HepG2 (cell line): ENCODE measurements around the gene GPR15LG. TPM values are rescaled to one million over a fixed set of nuclear protein-coding genes. Genes with fewer than 3 reads are reported as not detected.
A peak's percentile ranks its signal among the peaks of the same experiment; 100 is the strongest.

Experiments
- BCL6 ChIP-seq: IDR thresholded peaks from 2 replicates; pipeline ENCODE4 v1.6.1; 2016; ENCODE audit warnings: missing genetic modification reagents, missing compliant biosample characterization
- CAMTA2 ChIP-seq: sonication (generic); formaldehyde crosslinking; IDR thresholded peaks from 2 replicates; pipeline ENCODE4 v1.4.0; 2020; ENCODE audit warnings: mild to moderate bottlenecking, missing genetic modification reagents, borderline replicate concordance
- DBP ChIP-seq: sonication (generic); formaldehyde crosslinking; IDR thresholded peaks from 2 replicates; pipeline ENCODE4 v1.4.0; 2020; ENCODE audit warnings: missing genetic modification reagents; ENCODE audit errors: not compliant biosample characterization
- FOXK2 ChIP-seq: fragments of 450-650 bp; IDR thresholded peaks from 2 replicates; pipeline ENCODE4 v1.6.1; 2016
- GABPB1 ChIP-seq: IDR thresholded peaks from 2 replicates; pipeline ENCODE4 v1.6.1; 2016; ENCODE audit warnings: mild to moderate bottlenecking, missing genetic modification reagents, moderate library complexity, missing compliant biosample characterization
- GZF1 ChIP-seq: sonication (generic); formaldehyde crosslinking; IDR thresholded peaks from 2 replicates; pipeline ENCODE4 v1.5.1; 2020; ENCODE audit warnings: mild to moderate bottlenecking, missing genetic modification reagents
- JDP2 ChIP-seq: sonication (generic); formaldehyde crosslinking; IDR thresholded peaks from 2 replicates; pipeline ENCODE4 v1.8.1; 2022; ENCODE audit warnings: missing genetic modification reagents, borderline replicate concordance
- KDM2A ChIP-seq: sonication (generic); formaldehyde crosslinking; IDR thresholded peaks from 2 replicates; pipeline ENCODE4 v1.4.0; 2020; ENCODE audit warnings: low read depth, missing genetic modification reagents, borderline replicate concordance
- MEIS1 ChIP-seq: sonication (generic); formaldehyde crosslinking; IDR thresholded peaks from 2 replicates; pipeline ENCODE4 v1.9.0; 2021; ENCODE audit warnings: mild to moderate bottlenecking, missing genetic modification reagents, moderate library complexity, borderline replicate concordance
- RFXAP ChIP-seq: sonication (generic); formaldehyde crosslinking; IDR thresholded peaks from 2 replicates; pipeline ENCODE4 v1.4.0; 2020; ENCODE audit warnings: missing genetic modification reagents, borderline replicate concordance
- SP1 ChIP-seq, 2 experiments: fragments of 450-650 bp in 1 of 2; sonication (generic) in 1 of 2; formaldehyde crosslinking in 1 of 2; IDR thresholded peaks; 2 replicates each; pipeline versions ENCODE4 v1.4.0 to v1.6.1; 2016 to 2020; ENCODE audit warnings: missing genetic modification reagents in 1 of 2
- U2AF1 ChIP-seq: fragments of 200-400 bp; formaldehyde crosslinking; optimal IDR thresholded peaks from 2 replicates; pipeline ENCODE3; 2017; ENCODE audit warnings: mild to moderate bottlenecking, low read depth, low read length
- ZBTB10 ChIP-seq: sonication (generic); formaldehyde crosslinking; IDR thresholded peaks from 2 replicates; pipeline ENCODE4 v1.4.0; 2020; ENCODE audit warnings: missing genetic modification reagents, borderline replicate concordance
- ZNF20 ChIP-seq: sonication (generic); formaldehyde crosslinking; IDR thresholded peaks from 2 replicates; pipeline ENCODE4 v1.4.0; 2020; ENCODE audit warnings: mild to moderate bottlenecking, moderate library complexity, missing genetic modification reagents
- ZNF263 ChIP-seq: sonication (generic); formaldehyde crosslinking; IDR thresholded peaks from 2 replicates; pipeline ENCODE4 v1.4.0; 2020; ENCODE audit warnings: missing genetic modification reagents
- ZNF432 ChIP-seq: sonication (generic); formaldehyde crosslinking; IDR thresholded peaks from 2 replicates; pipeline ENCODE4 v1.5.0; 2020; ENCODE audit warnings: missing genetic modification reagents, mild to moderate bottlenecking, borderline replicate concordance
- ZNF510 ChIP-seq: sonication (generic); formaldehyde crosslinking; IDR thresholded peaks from 2 replicates; pipeline ENCODE4 v1.4.0; 2020; ENCODE audit warnings: low read depth, mild to moderate bottlenecking, missing genetic modification reagents
- ZNF614 ChIP-seq: IDR thresholded peaks from 2 replicates; pipeline ENCODE4 v1.6.1; 2018; ENCODE audit warnings: missing biosample characterization, missing genetic modification reagents, inconsistent platforms, borderline replicate concordance
- ZNF709 ChIP-seq: sonication (generic); formaldehyde crosslinking; IDR thresholded peaks from 2 replicates; pipeline ENCODE4 v1.5.0; 2020; ENCODE audit warnings: mild to moderate bottlenecking, missing genetic modification reagents
- polyA plus RNA-seq, 8 experiments: library from polyadenylated mRNA; depleted of rRNA in 3 of 8; stranded (reverse) in 7 of 8; unstranded in 1 of 8; fragments of >200 nt; fragmentation: Illumina TruSeq in 4 of 8; extraction: Trizol in 4 of 8; gene quantifications; 2 replicates each; pipeline versions ENCODE4 v1.2.1 to v1.2.3, GENCODE V29; 2011 to 2016; ENCODE audit warnings: low read depth in 4 of 8, missing spikeins in 1 of 8, mixed read lengths in 1 of 8; ENCODE audit not compliant: insufficient read depth in 1 of 8
- total RNA-seq, 5 experiments: library from RNA; depleted of rRNA; stranded (reverse); fragments of >200 nt; fragmentation: Illumina TruSeq; extraction: Trizol; gene quantifications; 2 replicates each; pipeline ENCODE4 v1.2.3, GENCODE V29; 2016; ENCODE audit warnings: low read depth in 1 of 5
- TF ChIP-seq, protein P1 (sequence below): IDR thresholded peaks from 2 replicates; pipeline ENCODE4 v1.6.1; 2016
- TF ChIP-seq, protein P2 (sequence below): sonication (generic); formaldehyde crosslinking; IDR thresholded peaks from 2 replicates; pipeline ENCODE4 v1.9.0; 2021; ENCODE audit warnings: missing genetic modification reagents, borderline replicate concordance

Gene GPR15LG
- total and polyA plus RNA-seq, 2 of the 13 experiments (the other 11 are each of a cell fraction or from before 2014, with no cell fraction given), result not detected

DNA sequence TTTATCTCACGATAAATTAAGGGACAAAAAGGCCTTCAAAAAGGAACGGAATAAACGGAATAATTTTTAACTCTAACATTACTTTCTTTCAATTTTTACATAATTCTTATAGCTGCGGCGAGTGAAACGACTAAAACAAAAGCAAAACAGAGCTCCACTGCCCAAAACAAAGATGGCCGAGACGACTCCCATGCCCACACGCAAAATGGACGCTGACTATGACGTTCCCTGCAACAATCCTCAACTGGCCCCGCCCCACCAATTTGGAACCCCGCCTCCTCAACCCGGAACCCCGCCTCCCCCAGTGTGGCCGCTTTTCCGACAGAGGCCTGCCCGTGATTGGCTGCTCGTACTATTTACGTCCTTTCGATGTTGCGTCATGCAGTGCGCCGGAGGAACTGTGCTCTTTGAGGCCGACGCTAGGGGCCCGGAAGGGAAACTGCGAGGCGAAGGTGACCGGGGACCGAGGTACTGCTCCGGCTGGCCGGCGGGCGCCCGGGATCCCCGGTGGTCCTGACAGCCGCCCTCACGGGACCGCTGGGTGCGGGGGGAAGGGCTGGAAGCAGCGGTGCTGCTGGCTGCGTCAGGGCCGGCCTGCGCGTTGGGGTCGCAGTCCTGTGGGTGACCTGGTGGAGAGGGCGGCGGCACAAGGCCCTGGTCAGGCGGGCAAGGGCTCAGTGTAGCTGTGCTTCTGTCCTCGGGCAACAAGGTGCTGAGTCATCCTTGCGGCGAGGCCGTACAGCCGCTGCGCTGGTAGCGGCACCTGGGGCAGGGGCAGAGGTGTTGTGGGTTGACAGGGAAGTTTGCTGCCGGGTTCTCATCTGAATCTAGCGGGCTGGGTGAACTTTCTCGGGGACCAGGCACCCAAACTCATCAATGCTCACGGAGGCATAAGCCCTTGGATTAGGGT is 34.2 kb upstream of the GPR15LG start, which contains the start of gene GHITM (continued):
- TF ChIP-seq, protein P1, sequence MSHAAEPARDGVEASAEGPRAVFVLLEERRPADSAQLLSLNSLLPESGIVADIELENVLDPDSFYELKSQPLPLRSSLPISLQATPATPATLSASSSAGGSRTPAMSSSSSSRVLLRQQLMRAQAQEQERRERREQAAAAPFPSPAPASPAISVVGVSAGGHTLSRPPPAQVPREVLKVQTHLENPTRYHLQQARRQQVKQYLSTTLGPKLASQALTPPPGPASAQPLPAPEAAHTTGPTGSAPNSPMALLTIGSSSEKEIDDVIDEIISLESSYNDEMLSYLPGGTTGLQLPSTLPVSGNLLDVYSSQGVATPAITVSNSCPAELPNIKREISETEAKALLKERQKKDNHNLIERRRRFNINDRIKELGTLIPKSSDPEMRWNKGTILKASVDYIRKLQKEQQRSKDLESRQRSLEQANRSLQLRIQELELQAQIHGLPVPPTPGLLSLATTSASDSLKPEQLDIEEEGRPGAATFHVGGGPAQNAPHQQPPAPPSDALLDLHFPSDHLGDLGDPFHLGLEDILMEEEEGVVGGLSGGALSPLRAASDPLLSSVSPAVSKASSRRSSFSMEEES, result 0 out of 2 replicates have a peak, but pooled peaks have one; percentile 11
- TF ChIP-seq ZNF614 (CRISPR knock-in tag) (peak; percentile 28; the same call in 1 of the 2 replicates), MEIS1 (CRISPR knock-in tag) (peak; percentile 49; the same call in 1 of the 2 replicates), FOXK2 (peak; percentile 73), SP1 (IDR thresholded peaks at IDR 0.05) (no peak), SP1 (CRISPR knock-in tag; IDR thresholded peaks at IDR 0.05) (peak; percentile 82), ZNF709 (CRISPR knock-in tag) (peak; percentile 67; the same call in 1 of the 2 replicates), DBP (CRISPR knock-in tag) (peak; percentile 46), GABPB1 (CRISPR knock-in tag) (peak; percentile 98), GZF1 (CRISPR knock-in tag) (no peak), ZNF263 (CRISPR knock-in tag) (peak; percentile 24; the same call in 1 of the 2 replicates), ZNF20 (CRISPR knock-in tag) (no peak), CAMTA2 (CRISPR knock-in tag) (peak; percentile 73; the same call in 1 of the 2 replicates), JDP2 (CRISPR knock-in tag) (peak; percentile 24; the same call in 1 of the 2 replicates), ZBTB10 (CRISPR knock-in tag) (0 out of 2 replicates have a peak, but pooled peaks have one; percentile 55), RFXAP (CRISPR knock-in tag) (peak; percentile 69; the same call in 1 of the 2 replicates), BCL6 (CRISPR knock-in tag) (0 out of 2 replicates have a peak, but pooled peaks have one; percentile 21), KDM2A (CRISPR knock-in tag) (peak; percentile 76; the same call in 1 of the 2 replicates), ZNF510 (CRISPR knock-in tag) (no peak), U2AF1 (peak; percentile 62), ZNF432 (CRISPR knock-in tag) (no peak)
- TF ChIP-seq, protein P2, sequence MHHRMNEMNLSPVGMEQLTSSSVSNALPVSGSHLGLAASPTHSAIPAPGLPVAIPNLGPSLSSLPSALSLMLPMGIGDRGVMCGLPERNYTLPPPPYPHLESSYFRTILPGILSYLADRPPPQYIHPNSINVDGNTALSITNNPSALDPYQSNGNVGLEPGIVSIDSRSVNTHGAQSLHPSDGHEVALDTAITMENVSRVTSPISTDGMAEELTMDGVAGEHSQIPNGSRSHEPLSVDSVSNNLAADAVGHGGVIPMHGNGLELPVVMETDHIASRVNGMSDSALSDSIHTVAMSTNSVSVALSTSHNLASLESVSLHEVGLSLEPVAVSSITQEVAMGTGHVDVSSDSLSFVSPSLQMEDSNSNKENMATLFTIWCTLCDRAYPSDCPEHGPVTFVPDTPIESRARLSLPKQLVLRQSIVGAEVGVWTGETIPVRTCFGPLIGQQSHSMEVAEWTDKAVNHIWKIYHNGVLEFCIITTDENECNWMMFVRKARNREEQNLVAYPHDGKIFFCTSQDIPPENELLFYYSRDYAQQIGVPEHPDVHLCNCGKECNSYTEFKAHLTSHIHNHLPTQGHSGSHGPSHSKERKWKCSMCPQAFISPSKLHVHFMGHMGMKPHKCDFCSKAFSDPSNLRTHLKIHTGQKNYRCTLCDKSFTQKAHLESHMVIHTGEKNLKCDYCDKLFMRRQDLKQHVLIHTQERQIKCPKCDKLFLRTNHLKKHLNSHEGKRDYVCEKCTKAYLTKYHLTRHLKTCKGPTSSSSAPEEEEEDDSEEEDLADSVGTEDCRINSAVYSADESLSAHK (CRISPR knock-in tag), result peak; percentile 53; the same call in 1 of the 2 replicates
